B cell (primary cell): ENCODE measurements around the gene CD58.

Source experiments
- CTCF ChIP-seq: fragments of 200-600 bp; IDR thresholded peaks from one replicate; pipeline ENCODE4 v1.8.0; 2022; ENCODE audit warnings: antibody characterized with exemption, mild to moderate bottlenecking
- EZH2 ChIP-seq: IDR thresholded peaks from 2 replicates; pipeline ENCODE4 v1.6.1; 2012; ENCODE audit warnings: borderline replicate concordance, low read depth, mild to moderate bottlenecking, moderate library complexity, low read length; ENCODE audit not compliant: insufficient read depth, poor library complexity, severe bottlenecking

GRCh38 chr1:116546354-116546977, 24.4 kb downstream of the CD58 start:
- TF ChIP-seq CTCF, result no peak
- no peak for TF ChIP-seq EZH2
